Measurements from ENCODE around the gene TSPAN5.

DNA sequence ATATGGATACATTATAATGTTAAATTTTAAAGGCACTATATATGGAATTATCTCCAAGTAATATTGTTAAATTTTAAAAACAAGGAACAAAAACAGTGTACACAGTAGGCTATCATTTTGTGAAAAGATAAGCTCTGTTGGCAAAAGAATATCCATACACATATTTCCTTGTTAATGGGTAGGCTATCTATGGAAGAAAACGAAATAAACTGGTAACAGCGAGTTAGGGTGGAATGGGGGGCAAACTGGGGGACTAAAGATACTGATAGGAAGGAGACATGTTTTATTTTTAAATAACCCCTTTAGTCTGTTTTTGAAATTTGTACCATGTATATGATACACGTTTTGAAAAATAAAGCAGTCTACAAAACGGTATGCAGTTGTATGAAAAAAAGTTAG, 3.6 kb upstream of the TSPAN5 start:
- TF ChIP-seq CTCF (IDR thresholded peaks at IDR 0.05) (no peak), POLR2A (IDR thresholded peaks at IDR 0.05) (no peak)

All from heart left ventricle (tissue), 13 donors.